ENCODE results near the gene JHY.

DNA sequence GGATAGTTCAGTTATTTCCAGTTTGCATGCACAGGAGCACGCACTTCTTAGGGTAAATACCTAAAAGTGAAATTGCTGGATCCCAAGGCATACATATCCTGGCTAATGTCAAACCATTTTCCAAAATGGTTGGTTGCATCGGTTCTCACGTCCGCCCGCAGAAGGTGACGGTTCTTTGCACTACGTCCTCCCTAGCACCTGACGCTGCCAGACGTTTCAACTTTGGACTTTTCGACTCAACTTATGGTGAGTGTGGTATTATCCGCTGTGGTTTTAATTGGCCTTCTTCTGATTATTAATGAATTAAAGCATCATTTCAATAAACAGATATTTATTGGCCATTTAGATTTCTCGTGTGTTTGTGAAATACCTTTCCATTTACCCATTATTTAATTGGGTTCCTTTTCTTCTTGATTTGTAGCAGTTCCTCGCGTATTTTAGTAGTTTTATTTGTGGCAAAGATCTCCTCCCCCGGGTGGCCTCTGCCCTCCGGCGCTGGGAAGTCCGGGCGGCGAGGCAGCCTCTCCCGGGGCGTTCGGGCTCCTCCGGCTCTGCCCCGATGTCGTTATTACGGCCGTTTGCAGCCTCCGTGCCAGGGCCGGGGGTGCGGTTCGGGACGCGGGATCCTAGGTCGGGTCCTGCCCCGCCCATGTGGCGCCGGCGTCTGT lies at the start of gene JHY:
- TF ChIP-seq, protein P1, sequence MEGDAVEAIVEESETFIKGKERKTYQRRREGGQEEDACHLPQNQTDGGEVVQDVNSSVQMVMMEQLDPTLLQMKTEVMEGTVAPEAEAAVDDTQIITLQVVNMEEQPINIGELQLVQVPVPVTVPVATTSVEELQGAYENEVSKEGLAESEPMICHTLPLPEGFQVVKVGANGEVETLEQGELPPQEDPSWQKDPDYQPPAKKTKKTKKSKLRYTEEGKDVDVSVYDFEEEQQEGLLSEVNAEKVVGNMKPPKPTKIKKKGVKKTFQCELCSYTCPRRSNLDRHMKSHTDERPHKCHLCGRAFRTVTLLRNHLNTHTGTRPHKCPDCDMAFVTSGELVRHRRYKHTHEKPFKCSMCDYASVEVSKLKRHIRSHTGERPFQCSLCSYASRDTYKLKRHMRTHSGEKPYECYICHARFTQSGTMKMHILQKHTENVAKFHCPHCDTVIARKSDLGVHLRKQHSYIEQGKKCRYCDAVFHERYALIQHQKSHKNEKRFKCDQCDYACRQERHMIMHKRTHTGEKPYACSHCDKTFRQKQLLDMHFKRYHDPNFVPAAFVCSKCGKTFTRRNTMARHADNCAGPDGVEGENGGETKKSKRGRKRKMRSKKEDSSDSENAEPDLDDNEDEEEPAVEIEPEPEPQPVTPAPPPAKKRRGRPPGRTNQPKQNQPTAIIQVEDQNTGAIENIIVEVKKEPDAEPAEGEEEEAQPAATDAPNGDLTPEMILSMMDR (IDR thresholded peaks at IDR 0.05; ENCODE audit: insufficient read depth, low read length) = no peak
- TF ChIP-seq POLR2AphosphoS5 (IDR thresholded peaks at IDR 0.05; ENCODE audit: low read depth) (no peak), GABPA (IDR thresholded peaks at IDR 0.05; ENCODE audit: low read depth) (no peak), SPI1 (IDR thresholded peaks at IDR 0.05; ENCODE audit: borderline replicate concordance, low read depth) (no peak)
- TF ChIP-seq, protein P2, sequence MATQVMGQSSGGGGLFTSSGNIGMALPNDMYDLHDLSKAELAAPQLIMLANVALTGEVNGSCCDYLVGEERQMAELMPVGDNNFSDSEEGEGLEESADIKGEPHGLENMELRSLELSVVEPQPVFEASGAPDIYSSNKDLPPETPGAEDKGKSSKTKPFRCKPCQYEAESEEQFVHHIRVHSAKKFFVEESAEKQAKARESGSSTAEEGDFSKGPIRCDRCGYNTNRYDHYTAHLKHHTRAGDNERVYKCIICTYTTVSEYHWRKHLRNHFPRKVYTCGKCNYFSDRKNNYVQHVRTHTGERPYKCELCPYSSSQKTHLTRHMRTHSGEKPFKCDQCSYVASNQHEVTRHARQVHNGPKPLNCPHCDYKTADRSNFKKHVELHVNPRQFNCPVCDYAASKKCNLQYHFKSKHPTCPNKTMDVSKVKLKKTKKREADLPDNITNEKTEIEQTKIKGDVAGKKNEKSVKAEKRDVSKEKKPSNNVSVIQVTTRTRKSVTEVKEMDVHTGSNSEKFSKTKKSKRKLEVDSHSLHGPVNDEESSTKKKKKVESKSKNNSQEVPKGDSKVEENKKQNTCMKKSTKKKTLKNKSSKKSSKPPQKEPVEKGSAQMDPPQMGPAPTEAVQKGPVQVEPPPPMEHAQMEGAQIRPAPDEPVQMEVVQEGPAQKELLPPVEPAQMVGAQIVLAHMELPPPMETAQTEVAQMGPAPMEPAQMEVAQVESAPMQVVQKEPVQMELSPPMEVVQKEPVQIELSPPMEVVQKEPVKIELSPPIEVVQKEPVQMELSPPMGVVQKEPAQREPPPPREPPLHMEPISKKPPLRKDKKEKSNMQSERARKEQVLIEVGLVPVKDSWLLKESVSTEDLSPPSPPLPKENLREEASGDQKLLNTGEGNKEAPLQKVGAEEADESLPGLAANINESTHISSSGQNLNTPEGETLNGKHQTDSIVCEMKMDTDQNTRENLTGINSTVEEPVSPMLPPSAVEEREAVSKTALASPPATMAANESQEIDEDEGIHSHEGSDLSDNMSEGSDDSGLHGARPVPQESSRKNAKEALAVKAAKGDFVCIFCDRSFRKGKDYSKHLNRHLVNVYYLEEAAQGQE (IDR thresholded peaks at IDR 0.05; ENCODE audit: insufficient replicate concordance, low read depth) = no peak

All from HL-60 (cell line).